Measurements from ENCODE around the gene CACNA1C. TPM values are rescaled to one million over a fixed set of nuclear protein-coding genes. Genes with fewer than 3 reads are reported as not detected.

Gene CACNA1C
- total and polyA plus RNA-seq, 2 of the 4 experiments (the other 2 are of a cell fraction) = 1.6 to 2.6 TPM

DNA sequence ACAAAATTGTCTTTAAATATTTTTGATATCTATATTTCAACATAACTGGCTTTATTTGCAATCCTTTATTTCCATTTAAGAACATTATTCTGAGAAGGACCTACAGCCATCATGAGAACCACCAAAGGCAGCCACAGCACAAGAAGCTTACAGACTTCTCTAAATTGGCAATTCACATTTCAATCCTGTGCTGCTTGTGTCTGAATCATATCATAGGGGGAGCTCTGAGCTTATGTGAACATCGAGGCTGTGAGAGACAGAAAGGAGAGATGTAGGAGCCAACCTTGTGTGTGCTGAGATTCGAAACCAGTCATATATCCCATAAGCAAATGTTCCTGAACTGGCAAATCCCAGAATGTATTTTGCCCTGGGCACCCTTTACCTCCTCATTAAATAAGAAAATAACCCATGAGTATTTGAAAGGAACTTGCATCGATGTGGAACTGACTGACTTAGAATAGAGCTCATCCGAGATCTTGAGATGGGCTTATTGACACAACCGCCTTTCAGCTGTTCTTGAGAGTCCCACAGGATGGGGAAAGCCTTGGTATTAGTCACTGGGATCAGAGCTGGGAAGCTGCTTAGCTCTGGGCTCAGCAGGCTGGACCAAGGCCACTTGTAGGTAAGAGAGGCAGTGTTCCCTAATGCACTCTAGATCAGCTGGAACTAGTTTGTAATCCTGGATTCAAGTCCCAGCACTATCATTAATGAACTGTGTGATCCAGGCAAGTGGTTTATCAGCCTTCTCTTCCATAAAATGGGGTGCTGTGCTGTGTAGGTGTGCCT lies 329.8 kb downstream of the CACNA1C start:
- no peak overlapping the region for H4K8ac ChIP-seq (ENCODE audit: low read depth in 2 of 2, low read length in 2 of 2)
- dilution Hi-C loops (cut with HindIII; ENCODE audit: low sequenced_read_pairs, unreplicated experiment) = no loop called here
- H3K18ac ChIP-seq (ENCODE audit: low read depth, low read length) = no peak overlapping the region
- in situ Hi-C loops (cut with MboI; ENCODE audit: low sequenced_read_pairs) = no loop called here
- ChIA-PET CTCF (interaction anchor here (0.6 kb wide), 1 partner anchor 153 kb away, joined by 3 read pairs; no protein-coding TSS in a partner anchor), POLR2A (ENCODE audit: unreplicated experiment) (no interaction called here)
- H4K91ac ChIP-seq (ENCODE audit: insufficient read depth, low read depth, low read length) = no peak overlapping the region
- H2AK5ac ChIP-seq (ENCODE audit: low read depth, low read length) = no peak overlapping the region
- no peak overlapping the region for H3K56ac ChIP-seq (ENCODE audit: extremely low read depth, insufficient read depth, low read length)
- H2AK9ac ChIP-seq (replicated peaks; ENCODE audit: low read depth, low read length, poor library complexity) = no peak overlapping the region
- peak; percentile 51 for DNase-seq
- H3K9ac ChIP-seq (ENCODE audit: low read depth, low read length) = no peak overlapping the region
- H2BK15ac ChIP-seq (ENCODE audit: low read depth, low read length) = no peak overlapping the region
- no peak overlapping the region for H3K27ac ChIP-seq (ENCODE audit: insufficient read depth, low read length)
- no peak overlapping the region for H3K4me2 ChIP-seq (ENCODE audit: low read depth, low read length)
- H3K9me1 ChIP-seq (ENCODE audit: insufficient read depth, low read length) = peaks cover 6% of the 10 kb centered on the region; the same call in 1 of the 2 replicates
- H2AFZ ChIP-seq (replicated peaks; ENCODE audit: low read length, poor library complexity) = no peak overlapping the region
- peaks cover 8% of the 10 kb centered on the region; the same call in 1 of the 2 replicates for H3K4me1 ChIP-seq (ENCODE audit: control insufficient read depth, insufficient read depth, low read length)
- no peak overlapping the region for H2BK120ac ChIP-seq (ENCODE audit: low read depth, low read length)
- H2BK5ac ChIP-seq (ENCODE audit: low read depth, low read length, poor library complexity, severe bottlenecking) = no peak overlapping the region
- no CpG with 5 or more reads among the region's 5 CpGs for WGBS, 2 experiments (ENCODE audit: extremely low coverage in 2 of 2, insufficient read length in 1 of 2)
- H3K23ac ChIP-seq (ENCODE audit: low read depth, low read length) = no peak overlapping the region
- no peak for ATAC-seq (ENCODE audit: low read depth)
- H3K9me3 ChIP-seq (ENCODE audit: control insufficient read depth, insufficient read depth, low read length) = no peaks in the 10 kb centered on the region
- intact Hi-C loops (cut with micrococcal nuclease) = no loop called here
- H3K79me1 ChIP-seq (ENCODE audit: low read depth in 1 of 2, low read length in 2 of 2) = no peaks in the 10 kb centered on the region
- no peak overlapping the region for H4K5ac ChIP-seq (ENCODE audit: low read depth, low read length)
- no peak overlapping the region for H3K14ac ChIP-seq (replicated peaks; ENCODE audit: low read depth, low read length)
- no peak overlapping the region for H3K4ac ChIP-seq (ENCODE audit: low read depth, low read length)
- H3K36me3 ChIP-seq (ENCODE audit: control insufficient read depth, insufficient read depth, low read length) = no peaks in the 10 kb centered on the region
- no peaks in the 10 kb centered on the region for H4K20me1 ChIP-seq (ENCODE audit: insufficient read depth, low read length)
- H3K27me3 ChIP-seq (ENCODE audit: control insufficient read depth, insufficient read depth, low read length) = no peaks in the 10 kb centered on the region
- TF ChIP-seq SMC3 (IDR thresholded peaks at IDR 0.05; ENCODE audit: low read depth, low read length) (no peak), NFE2L2 (IDR thresholded peaks at IDR 0.05; ENCODE audit: low read depth, low read length) (no peak), FOS (IDR thresholded peaks at IDR 0.05; ENCODE audit: low read depth, low read length) (no peak), CEBPB (IDR thresholded peaks at IDR 0.05; ENCODE audit: low read depth, low read length) (no peak)
- TF ChIP-seq, protein P1, sequence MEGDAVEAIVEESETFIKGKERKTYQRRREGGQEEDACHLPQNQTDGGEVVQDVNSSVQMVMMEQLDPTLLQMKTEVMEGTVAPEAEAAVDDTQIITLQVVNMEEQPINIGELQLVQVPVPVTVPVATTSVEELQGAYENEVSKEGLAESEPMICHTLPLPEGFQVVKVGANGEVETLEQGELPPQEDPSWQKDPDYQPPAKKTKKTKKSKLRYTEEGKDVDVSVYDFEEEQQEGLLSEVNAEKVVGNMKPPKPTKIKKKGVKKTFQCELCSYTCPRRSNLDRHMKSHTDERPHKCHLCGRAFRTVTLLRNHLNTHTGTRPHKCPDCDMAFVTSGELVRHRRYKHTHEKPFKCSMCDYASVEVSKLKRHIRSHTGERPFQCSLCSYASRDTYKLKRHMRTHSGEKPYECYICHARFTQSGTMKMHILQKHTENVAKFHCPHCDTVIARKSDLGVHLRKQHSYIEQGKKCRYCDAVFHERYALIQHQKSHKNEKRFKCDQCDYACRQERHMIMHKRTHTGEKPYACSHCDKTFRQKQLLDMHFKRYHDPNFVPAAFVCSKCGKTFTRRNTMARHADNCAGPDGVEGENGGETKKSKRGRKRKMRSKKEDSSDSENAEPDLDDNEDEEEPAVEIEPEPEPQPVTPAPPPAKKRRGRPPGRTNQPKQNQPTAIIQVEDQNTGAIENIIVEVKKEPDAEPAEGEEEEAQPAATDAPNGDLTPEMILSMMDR (conservative IDR thresholded peaks at IDR 0.05; ENCODE audit: low read depth, low read length) = 0 out of 2 replicates have a peak, but pooled peaks have one; percentile 18
- no peak overlapping the region for H3K4me3 ChIP-seq (ENCODE audit: insufficient read depth, low read depth, low read length)
- H2BK20ac ChIP-seq (ENCODE audit: low read depth, low read length) = no peak overlapping the region
- no TSS peak for BruUV-seq (replicated peaks)

Measured in IMR-90 (cell line).